ENCODE measurements around the gene SUN5. TPM values are rescaled to one million over a fixed set of nuclear protein-coding genes. Genes with fewer than 3 reads are reported as not detected.
"Not testable (repeated sequence)": the region's sequence is repeated elsewhere in the genome, so short reads cannot be mapped to it uniquely, and the experiment has no call there.

The SUN5 gene
- total and polyA plus RNA-seq, 7 experiments from 2014 or later: not detected

DNA sequence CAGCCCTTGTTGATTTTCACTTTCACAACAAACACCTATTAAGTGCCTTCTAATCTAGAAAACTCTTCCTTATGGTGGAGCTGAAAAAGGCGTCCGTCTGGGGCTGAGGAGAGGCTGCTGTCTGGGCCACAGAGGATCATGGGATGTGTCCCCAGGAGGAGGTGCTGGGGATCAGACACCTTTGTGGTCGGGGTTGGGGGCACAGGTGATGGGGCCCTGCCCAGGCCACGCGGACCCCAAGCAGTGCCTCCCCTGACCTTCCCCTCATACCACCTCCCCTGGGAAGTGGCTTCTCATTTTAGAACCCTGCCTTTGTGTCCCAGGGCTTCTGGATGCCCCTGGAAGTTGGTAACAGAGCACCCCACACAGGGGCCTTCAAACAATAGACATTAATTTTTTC, 41.1 kb downstream of the SUN5 start:
- peaks cover 37 to 75% (median 70%) of the 10 kb centered on the region in 7 donors for H3K4me1 Mint-ChIP-seq

DNA sequence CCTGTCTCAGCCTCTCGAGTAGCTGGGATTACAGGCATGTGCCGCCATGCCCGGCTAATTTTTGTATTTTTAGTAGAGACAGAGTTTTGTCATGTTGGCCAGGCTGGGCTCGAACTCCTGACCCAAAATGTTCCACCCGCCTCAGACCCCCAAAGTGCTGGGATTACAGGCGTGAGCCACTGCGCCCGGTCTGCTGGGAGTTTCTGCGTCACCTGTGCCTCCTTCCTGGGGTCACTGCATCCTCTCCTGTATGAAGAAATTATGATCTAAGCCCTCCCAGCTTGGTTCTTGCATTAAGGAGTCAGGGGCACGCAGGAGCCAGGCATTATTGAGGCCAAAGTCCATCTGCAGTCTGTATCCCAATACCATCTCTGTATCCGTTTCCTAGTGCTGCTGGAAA, 41.6 kb downstream of the SUN5 start:
- H3K4me3 ChIP-seq (ENCODE audit: low read length); H3K36me3 ChIP-seq (ENCODE audit: control insufficient read depth in 2 of 3, insufficient read depth in 3 of 3, low read length in 3 of 3); POLR2A ChIA-PET; H3K27ac ChIP-seq (ENCODE audit: low read depth, low read length); H3K27me3 ChIP-seq (ENCODE audit: control insufficient read depth in 2 of 2, insufficient read depth in 2 of 2, low read length in 2 of 2); intact Hi-C loops (cut with micrococcal nuclease); H3K27me3 Mint-ChIP-seq; DNase-seq; ATAC-seq; H3K9me3 ChIP-seq (ENCODE audit: control insufficient read depth in 2 of 3, low read length in 3 of 3): not testable (repeated sequence)
- Mint-ChIP-seq H3K9me3 (peaks cover 5 to 16% (median 8%) of the 10 kb centered on the region in 11 donors), H3K27ac (peak overlapping the region in 4 of 9 donors; percentile 38 to 67 (median 50)), H3K4me3 (peak overlapping the region in 2 of 10 donors; percentile 7 to 24), H3K4me1 (peaks cover 37 to 70% (median 64%) of the 10 kb centered on the region in 7 donors), H3K36me3 (peaks cover 5 to 14% (median 12%) of the 10 kb centered on the region in 5 donors)
- peaks cover 27 to 41% of the 10 kb centered on the region in 2 donors for H3K4me1 ChIP-seq (ENCODE audit: control insufficient read depth in 2 of 2, insufficient read depth in 2 of 2, low read length in 2 of 2)
- CTCF ChIA-PET: interaction anchor here (2.2 kb wide), 1 partner anchor 16 kb away, joined by 6 read pairs; no protein-coding TSS in a partner anchor

More for the DNA sequence above, 41.1 kb downstream of the SUN5 start:
- no peaks in the 10 kb centered on the region for H3K27me3 ChIP-seq (ENCODE audit: control insufficient read depth in 2 of 2, insufficient read depth in 2 of 2, low read length in 2 of 2)
- no peak for DNase-seq
- CTCF ChIA-PET: interaction anchor here (2.2 kb wide), 1 partner anchor 17 kb away, joined by 6 read pairs; no protein-coding TSS in a partner anchor
- POLR2A ChIA-PET: no interaction called here
- ATAC-seq: no peak
- Mint-ChIP-seq H3K4me3 (peak overlapping the region in 2 of 10 donors; percentile 7 to 36), H3K27me3 (no peaks in the 10 kb centered on the region), H3K27ac (peak overlapping the region in 5 of 9 donors; percentile 28 to 71 (median 40)), H3K36me3 (peaks cover 2 to 8% (median 8%) of the 10 kb centered on the region in 5 donors), H3K9me3 (peaks cover under 1 to 11% (median 5%) of the 10 kb centered on the region in 11 donors)
- peaks cover 32 to 47% of the 10 kb centered on the region in 2 donors for H3K4me1 ChIP-seq (ENCODE audit: control insufficient read depth in 2 of 2, insufficient read depth in 2 of 2, low read length in 2 of 2)
- H3K36me3 ChIP-seq (ENCODE audit: control insufficient read depth in 2 of 3, insufficient read depth in 3 of 3, low read length in 3 of 3): no peaks in the 10 kb centered on the region
- no peak overlapping the region for H3K27ac ChIP-seq (ENCODE audit: low read depth, low read length)
- H3K4me3 ChIP-seq (ENCODE audit: low read length): no peak overlapping the region
- peaks cover 0 to 4% (median 0%) of the 10 kb centered on the region in 3 experiments for H3K9me3 ChIP-seq (ENCODE audit: control insufficient read depth in 2 of 3, low read length in 3 of 3)
- intact Hi-C loops (cut with micrococcal nuclease): no loop called here

DNA sequence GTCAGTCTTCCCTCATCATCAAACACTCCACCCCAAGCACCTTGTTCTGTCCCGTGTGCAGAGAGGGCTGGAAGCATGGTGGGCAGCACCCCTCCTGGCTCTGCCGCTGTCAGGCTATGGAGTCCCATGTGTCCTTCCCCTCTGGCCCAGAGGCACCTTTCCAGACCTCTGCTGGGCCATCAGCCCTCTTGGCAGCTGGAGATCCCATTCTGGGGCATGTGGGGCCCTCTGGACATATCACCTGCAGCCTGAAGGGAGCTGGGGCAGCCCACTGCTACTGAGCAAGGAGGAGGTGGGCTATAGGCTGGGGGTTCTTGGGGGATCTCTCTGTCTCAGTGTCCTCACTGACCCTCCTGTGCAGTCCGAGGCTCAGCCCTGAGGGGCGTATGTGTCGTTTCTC, 42.2 kb downstream of the SUN5 start:
- H3K27ac ChIP-seq (ENCODE audit: low read depth, low read length): no peak overlapping the region
- ChIA-PET CTCF (interaction anchor here (2.2 kb wide), 1 partner anchor 16 kb away, joined by 6 read pairs; no protein-coding TSS in a partner anchor), POLR2A (no interaction called here)
- intact Hi-C loops (cut with micrococcal nuclease): no loop called here
- peaks cover 5 to 17% (median 12%) of the 10 kb centered on the region in 5 donors for H3K36me3 Mint-ChIP-seq
- no peak for ATAC-seq
- H3K9me3 Mint-ChIP-seq: peaks cover 6 to 22% (median 11%) of the 10 kb centered on the region in 11 donors
- H3K36me3 ChIP-seq (ENCODE audit: control insufficient read depth in 2 of 3, insufficient read depth in 3 of 3, low read length in 3 of 3): no peaks in the 10 kb centered on the region
- peaks cover 32 to 64% (median 58%) of the 10 kb centered on the region in 7 donors for H3K4me1 Mint-ChIP-seq
- DNase-seq: no peak
- H3K4me3 Mint-ChIP-seq: peak overlapping the region in 1 of 10 donors; percentile 7
- peaks cover 0 to 15% (median 4%) of the 10 kb centered on the region in 3 experiments for H3K9me3 ChIP-seq (ENCODE audit: control insufficient read depth in 2 of 3, low read length in 3 of 3)
- H3K27me3 ChIP-seq (ENCODE audit: control insufficient read depth in 2 of 2, insufficient read depth in 2 of 2, low read length in 2 of 2): no peaks in the 10 kb centered on the region
- H3K27ac Mint-ChIP-seq: peak overlapping the region in 5 of 9 donors; percentile 18 to 61 (median 28)
- no peak overlapping the region for H3K4me3 ChIP-seq (ENCODE audit: low read length)
- peaks cover 21 to 36% of the 10 kb centered on the region in 2 donors for H3K4me1 ChIP-seq (ENCODE audit: control insufficient read depth in 2 of 2, insufficient read depth in 2 of 2, low read length in 2 of 2)
- no peaks in the 10 kb centered on the region for H3K27me3 Mint-ChIP-seq

GRCh38 chr20:32960849-32961731, 43.1 kb downstream of the SUN5 start:
- Mint-ChIP-seq H3K36me3 (peaks cover 9 to 22% (median 16%) of the 10 kb centered on the region in 5 donors), H3K27ac (peak overlapping the region in 7 of 9 donors; percentile 5 to 61 (median 23)), H3K4me1 (peaks cover 23 to 54% (median 50%) of the 10 kb centered on the region in 7 donors), H3K4me3 (peak overlapping the region in 1 of 10 donors; percentile 56), H3K27me3 (no peaks in the 10 kb centered on the region), H3K9me3 (peaks cover 10 to 31% (median 15%) of the 10 kb centered on the region in 11 donors)
- ATAC-seq (no peak), DNase-seq (no peak)
- no peaks in the 10 kb centered on the region for H3K27me3 ChIP-seq (ENCODE audit: control insufficient read depth in 2 of 2, insufficient read depth in 2 of 2, low read length in 2 of 2)
- H3K9me3 ChIP-seq (ENCODE audit: control insufficient read depth in 2 of 3, low read length in 3 of 3): peaks cover 0 to 23% (median 4%) of the 10 kb centered on the region in 3 experiments
- no peaks in the 10 kb centered on the region for H3K36me3 ChIP-seq (ENCODE audit: control insufficient read depth in 2 of 3, insufficient read depth in 3 of 3, low read length in 3 of 3)
- no peak overlapping the region for H3K4me3 ChIP-seq (ENCODE audit: low read length)
- ChIA-PET POLR2A (interaction anchor here (0.6 to 1.6 kb wide), 3 partner anchors 12 to 31 kb away, joined by 3 read pairs; no protein-coding TSS in a partner anchor), CTCF (no interaction called here)
- intact Hi-C loops (cut with micrococcal nuclease): no loop called here
- H3K27ac ChIP-seq (ENCODE audit: low read depth, low read length): no peak overlapping the region
- peaks cover 11 to 26% of the 10 kb centered on the region in 2 donors for H3K4me1 ChIP-seq (ENCODE audit: control insufficient read depth in 2 of 2, insufficient read depth in 2 of 2, low read length in 2 of 2)

DNA sequence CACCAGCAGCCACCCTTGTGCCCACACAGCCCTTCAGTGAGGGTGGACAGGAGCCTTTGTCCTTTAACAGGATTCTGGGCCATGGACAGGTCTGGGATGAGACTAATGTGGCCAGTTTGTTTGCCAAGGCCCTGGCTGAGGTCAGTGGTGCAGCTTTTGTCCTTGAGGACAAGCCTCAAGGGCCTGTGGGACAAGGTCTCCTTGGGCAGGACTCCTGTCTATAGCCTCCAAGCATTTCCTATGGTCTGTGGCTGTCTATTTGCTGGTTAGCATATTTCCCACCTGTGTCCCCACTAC, 44.1 kb downstream of the SUN5 start:
- ATAC-seq: no peak
- DNase-seq: no peak
- Mint-ChIP-seq H3K27ac (no peak overlapping the region), H3K4me1 (peaks cover 18 to 47% (median 41%) of the 10 kb centered on the region in 7 donors), H3K27me3 (no peaks in the 10 kb centered on the region), H3K9me3 (peaks cover 10 to 37% (median 18%) of the 10 kb centered on the region in 11 donors), H3K4me3 (no peak overlapping the region), H3K36me3 (peaks cover 9 to 22% (median 16%) of the 10 kb centered on the region in 5 donors)
- no peaks in the 10 kb centered on the region for H3K36me3 ChIP-seq (ENCODE audit: control insufficient read depth in 2 of 3, insufficient read depth in 3 of 3, low read length in 3 of 3)
- ChIA-PET POLR2A (interaction anchor here (1.6 kb wide), 1 partner anchor 32 kb away, joined by 3 read pairs; no protein-coding TSS in a partner anchor), CTCF (interaction anchor here (0.6 kb wide), 1 partner anchor 9 kb away, joined by 3 read pairs; no protein-coding TSS in a partner anchor)
- H3K9me3 ChIP-seq (ENCODE audit: control insufficient read depth in 2 of 3, low read length in 3 of 3): peaks cover 0 to 29% (median 4%) of the 10 kb centered on the region in 3 experiments
- no peak overlapping the region for H3K27ac ChIP-seq (ENCODE audit: low read depth, low read length)
- no peak overlapping the region for H3K4me3 ChIP-seq (ENCODE audit: low read length)
- H3K27me3 ChIP-seq (ENCODE audit: control insufficient read depth in 2 of 2, insufficient read depth in 2 of 2, low read length in 2 of 2): no peaks in the 10 kb centered on the region
- peaks cover 2 to 17% of the 10 kb centered on the region in 2 donors for H3K4me1 ChIP-seq (ENCODE audit: control insufficient read depth in 2 of 2, insufficient read depth in 2 of 2, low read length in 2 of 2)
- intact Hi-C loops (cut with micrococcal nuclease): no loop called here

GRCh38 chr20:32959351-32960221, 44.6 kb downstream of the SUN5 start:
- DNase-seq: no peak
- Histone ChIP-seq H3K9me3 (ENCODE audit: control insufficient read depth in 2 of 3, low read length in 3 of 3) (peaks cover 0 to 31% (median 8%) of the 10 kb centered on the region in 3 experiments), H3K4me1 (ENCODE audit: control insufficient read depth in 2 of 2, insufficient read depth in 2 of 2, low read length in 2 of 2) (peaks cover 0 to 13% of the 10 kb centered on the region in 2 donors), H3K36me3 (ENCODE audit: control insufficient read depth in 2 of 3, insufficient read depth in 3 of 3, low read length in 3 of 3) (no peaks in the 10 kb centered on the region), H3K27me3 (ENCODE audit: control insufficient read depth in 2 of 2, insufficient read depth in 2 of 2, low read length in 2 of 2) (no peaks in the 10 kb centered on the region), H3K27ac (ENCODE audit: low read depth, low read length) (no peak overlapping the region), H3K4me3 (ENCODE audit: low read length) (no peak overlapping the region)
- Mint-ChIP-seq H3K36me3 (peaks cover 9 to 22% (median 16%) of the 10 kb centered on the region in 5 donors), H3K27me3 (no peaks in the 10 kb centered on the region), H3K9me3 (peaks cover 10 to 43% (median 20%) of the 10 kb centered on the region in 11 donors), H3K4me3 (no peak overlapping the region), H3K4me1 (peaks cover 16 to 43% (median 37%) of the 10 kb centered on the region in 7 donors), H3K27ac (peak overlapping the region in 2 of 9 donors; percentile 2 to 43)
- intact Hi-C loops (cut with micrococcal nuclease): no loop called here
- CTCF ChIA-PET: interaction anchor here (0.6 kb wide), 1 partner anchor 8 kb away, joined by 3 read pairs; no protein-coding TSS in a partner anchor
- POLR2A ChIA-PET: interaction anchor here (1.6 kb wide), 1 partner anchor 32 kb away, joined by 3 read pairs; no protein-coding TSS in a partner anchor
- no peak for ATAC-seq

All from naive thymus-derived CD4-positive, alpha-beta T cell (primary cell).